Frontal cortex (tissue), 4 donors: ENCODE measurements around the gene ZMYND8. TPM values are rescaled to one million over a fixed set of nuclear protein-coding genes. Genes with fewer than 3 reads are reported as not detected.

Experiments
- DNase-seq, 2 donors: peaks; one replicate each; pipeline ENCODE4 v3.0.0; 2012; ENCODE audit warnings: low spot score in 2 of 2
- FAIRE-seq: peaks from 2 replicates; lab custom pipeline; 2012; peaks lifted over from hg19 to GRCh38; lab: Jason Lieb, UNC
- total RNA-seq: library from RNA; depleted of rRNA; stranded (reverse); fragments of >200 nt; gene quantifications from one replicate; pipeline ENCODE4 v1.2.3, GENCODE V29; 2014
- donor health status: control.
- donor health status: control.
- donor health status: control.

Gene ZMYND8
- total RNA-seq, 1 donor from 2014 or later = 36.7 TPM

GRCh38 chr20:47354714-47355488, 1.6 kb downstream of the ZMYND8 start:
- FAIRE-seq (no peak), DNase-seq (no peak)

DNA sequence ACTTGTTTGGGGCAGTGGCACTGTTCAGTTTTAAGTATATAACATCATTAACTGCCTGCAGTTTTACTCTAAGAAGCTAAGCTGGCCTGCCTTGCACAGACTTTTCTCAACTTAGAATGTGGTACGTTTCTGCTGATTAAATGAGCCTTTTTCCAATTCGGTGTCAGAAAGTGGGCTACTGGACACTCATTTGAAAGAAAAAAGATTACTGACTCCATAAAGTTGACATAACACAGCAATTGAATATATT, 2.1 kb downstream of the ZMYND8 start:
- FAIRE-seq = no peak
- no peak for DNase-seq

DNA sequence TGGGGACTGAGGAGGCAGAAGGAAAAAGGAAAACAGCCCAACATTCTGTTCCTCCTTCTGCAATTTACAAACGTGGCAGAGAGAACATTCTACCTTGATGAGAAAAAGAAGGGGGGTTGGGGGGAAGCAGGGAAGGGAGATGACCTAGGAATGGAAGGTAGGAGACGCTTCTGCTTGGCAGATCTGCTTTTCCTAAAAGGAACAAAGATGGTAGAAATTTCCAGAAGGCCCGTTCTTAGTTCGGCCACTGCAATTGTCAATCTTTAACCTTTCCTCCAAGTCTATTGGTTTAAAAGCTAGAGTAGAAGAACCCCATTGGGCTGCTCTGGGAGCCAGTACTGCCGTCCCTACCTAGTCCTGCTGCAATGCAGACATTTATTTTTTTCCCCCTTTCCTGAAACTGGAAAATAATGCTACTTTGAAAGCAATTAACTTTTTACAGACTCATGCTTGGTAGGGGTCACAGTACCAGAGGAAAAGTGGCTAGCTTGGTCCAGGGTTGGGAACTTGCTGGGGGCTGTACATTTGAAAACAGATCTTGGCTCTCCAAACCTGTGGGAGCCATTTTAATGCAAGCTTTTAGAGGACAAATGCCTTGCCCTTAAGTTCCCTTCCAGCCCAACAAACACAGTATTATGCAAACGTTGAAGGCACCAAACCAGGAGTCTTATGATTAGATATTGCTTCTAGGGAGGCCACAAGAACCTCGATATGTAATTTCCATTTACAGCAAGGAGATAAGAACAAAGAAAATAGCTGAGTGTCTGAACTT, 2.6 kb downstream of the ZMYND8 start:
- FAIRE-seq (no peak), DNase-seq (no peak)

DNA sequence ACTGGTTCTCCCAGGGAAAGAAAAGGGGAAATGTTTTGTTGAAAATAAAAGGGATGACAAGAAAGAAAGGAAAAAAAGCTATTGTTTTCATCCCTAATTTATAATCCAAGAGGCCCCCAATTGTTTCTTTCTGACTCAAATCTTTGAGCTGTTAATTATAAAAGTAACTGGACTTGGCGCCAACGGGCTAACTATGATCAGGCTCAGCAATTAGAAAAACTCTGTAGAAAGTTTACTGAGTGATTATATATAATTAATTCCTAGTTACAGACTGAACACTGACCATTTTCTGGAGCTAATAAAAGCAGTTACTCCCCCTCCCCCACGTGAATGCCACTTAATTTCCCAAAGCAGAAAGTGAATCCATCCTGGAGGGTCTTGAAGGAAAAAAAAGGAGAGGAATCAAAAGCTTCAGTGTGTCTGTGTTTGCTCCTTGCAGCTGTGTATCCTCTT, 3.2 kb downstream of the ZMYND8 start:
- FAIRE-seq (no peak), DNase-seq (no peak)

DNA sequence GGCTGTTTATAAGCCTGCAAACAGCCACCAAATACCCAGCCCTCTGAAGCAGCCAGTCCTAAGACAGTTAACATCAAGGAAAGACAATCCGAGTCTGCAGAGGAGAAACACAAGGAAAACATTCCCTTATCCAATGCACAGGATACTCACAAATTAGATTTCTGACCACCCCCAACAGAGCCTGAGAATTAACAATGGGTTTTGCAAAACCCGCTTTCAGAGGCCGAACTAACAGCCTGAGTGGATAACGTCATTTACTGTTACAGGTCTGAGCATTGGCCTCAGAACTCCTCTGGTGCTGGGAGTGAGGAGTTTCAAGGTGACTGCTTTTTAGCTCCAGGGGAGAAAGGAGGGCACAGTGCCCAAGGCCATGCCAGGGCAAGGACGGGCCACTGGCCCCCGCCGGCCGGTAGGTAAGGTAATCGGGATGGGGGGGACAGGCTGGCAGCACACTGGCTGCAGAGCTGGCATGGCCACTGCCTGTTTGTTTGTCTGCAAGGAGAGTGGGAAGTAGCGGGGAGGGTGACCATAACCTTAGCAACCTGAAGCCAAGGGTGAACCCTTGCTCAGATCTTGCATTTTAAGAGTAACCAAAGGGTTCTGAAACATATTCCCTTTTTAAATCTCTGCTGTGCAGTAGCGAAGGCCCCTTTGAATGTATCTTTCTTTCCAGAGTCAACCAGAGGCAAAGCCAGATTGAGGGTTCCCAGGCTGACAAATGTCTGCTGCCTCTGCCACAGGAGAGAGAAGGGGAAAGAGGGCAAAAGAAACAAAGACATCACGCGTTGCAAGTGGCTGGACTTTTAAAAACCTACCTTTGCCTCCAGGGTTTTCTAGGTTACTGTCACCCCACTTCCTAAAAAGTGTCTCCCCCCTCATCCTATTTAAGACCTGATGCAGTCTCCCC, 3.9 kb downstream of the ZMYND8 start:
- FAIRE-seq (no peak), DNase-seq (no peak)

DNA sequence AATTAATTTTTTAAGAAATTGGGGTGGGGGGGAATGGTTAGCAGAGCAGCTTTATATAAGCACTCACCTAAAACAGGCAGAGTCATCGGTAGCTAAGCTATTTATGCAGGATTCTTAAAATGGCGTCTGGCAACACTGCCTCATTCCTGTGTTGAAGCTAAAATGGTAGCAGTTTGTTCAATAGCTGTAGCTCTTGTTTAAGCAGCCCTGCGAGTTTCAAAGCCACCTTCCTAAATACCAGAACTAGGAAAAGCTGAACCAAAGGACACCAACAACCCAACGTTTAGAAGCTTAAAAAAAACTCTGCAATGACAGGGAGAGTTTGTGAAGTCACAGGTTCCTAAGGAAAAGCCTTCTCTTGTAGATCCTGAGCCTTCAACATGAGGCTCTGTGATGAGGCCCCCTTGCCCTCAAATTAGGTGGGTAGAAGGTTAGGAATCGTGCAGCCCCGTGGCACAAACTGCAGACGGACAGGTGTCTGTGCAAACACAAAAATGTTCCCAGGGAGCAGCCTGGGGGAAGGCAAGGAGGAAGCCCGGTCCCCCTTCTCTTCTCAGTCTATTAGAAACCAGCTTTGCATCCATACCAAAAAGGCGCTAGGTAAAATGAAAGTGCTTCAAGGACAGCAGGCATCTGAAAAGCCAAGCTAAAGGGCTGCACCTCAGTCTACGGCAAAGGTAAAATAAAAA, 4.7 kb downstream of the ZMYND8 start:
- no peak for FAIRE-seq
- no peak for DNase-seq

GRCh38 chr20:47350691-47351545, 5.6 kb downstream of the ZMYND8 start:
- no peak for FAIRE-seq
- no peak for DNase-seq

DNA sequence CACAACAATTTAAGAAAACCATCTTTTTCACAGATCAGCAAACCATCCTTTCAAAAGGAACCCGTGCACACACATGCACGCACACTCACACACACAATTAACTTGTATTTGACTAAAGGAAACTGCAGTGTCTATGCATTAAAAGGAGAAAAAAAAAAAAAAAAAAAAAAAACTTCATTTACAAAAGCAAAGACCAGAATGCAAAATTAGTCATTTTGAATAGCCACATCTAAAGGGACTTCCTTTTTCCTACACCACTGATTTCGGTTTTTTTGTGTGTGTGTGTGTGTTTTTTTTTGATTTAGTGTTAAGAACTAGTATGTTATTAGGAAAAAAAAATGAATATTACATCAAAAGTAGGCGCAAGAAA, 6.3 kb downstream of the ZMYND8 start:
- no peak for DNase-seq
- no peak for FAIRE-seq

DNA sequence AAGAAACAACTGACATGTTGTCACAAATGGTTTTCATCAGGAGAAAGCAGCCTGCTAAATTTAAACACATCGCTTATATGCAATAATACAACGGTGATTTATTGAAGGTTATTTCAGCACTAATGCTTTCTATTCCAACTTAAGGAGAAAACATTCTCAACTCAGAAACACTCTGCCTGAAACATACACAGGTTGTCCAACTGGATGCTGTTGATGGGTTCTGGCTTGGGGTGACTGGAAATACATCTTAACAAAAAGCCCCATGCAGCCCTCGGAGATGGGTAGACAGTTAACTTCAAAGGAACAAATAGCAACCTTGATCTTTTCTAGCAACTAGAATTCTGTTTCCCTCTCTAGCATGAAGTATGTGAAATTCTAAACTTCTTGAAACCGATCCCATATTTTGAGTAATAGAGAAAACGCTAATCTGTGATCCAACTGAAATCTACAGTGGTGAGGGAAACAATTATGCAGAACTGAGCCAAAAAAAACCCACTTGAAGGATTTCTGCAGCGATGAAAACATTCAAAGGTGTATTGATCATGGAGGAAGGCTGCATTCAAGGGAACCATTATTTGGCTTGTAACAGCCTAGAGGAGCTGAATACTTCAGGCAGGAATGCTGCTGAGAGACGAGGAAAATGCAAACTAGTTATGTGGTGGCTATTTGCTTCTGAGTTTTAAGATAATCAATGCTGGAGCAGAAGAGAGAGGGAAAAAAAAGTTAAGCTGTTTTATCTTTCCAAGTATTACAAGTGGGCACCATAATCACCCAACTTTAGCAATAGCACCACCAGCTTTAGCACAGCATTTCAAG, 6.9 kb downstream of the ZMYND8 start:
- no peak for FAIRE-seq
- no peak for DNase-seq

DNA sequence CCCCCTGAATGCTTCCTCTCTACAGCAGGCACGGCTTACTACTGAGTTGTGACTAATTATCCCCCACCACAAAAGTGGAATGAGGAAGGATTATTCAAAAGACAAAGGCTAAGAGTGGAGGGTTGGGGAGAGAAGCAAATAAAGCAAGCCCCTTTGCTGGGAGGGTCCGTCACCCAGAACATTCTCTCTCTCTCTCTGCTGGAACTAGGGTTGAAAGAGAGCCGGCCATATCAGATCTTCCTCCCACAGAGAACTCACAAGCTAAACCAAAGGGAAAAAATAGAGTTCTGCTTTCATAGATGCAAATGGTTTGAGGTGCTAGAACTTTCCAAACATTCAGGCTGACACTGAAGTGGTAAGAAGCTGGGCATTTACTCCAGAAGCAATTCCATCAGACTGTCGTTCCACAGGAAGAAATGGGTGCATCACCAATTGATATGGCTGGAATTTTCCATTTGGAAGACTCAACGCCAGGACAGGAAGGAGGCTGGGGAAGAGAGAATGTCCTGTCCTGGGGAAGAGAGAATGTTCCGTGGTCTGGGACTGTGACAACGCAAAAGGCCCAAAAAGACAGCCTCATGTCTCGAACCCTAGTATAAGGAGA, 7.9 kb downstream of the ZMYND8 start:
- FAIRE-seq (no peak), DNase-seq (no peak)

DNA sequence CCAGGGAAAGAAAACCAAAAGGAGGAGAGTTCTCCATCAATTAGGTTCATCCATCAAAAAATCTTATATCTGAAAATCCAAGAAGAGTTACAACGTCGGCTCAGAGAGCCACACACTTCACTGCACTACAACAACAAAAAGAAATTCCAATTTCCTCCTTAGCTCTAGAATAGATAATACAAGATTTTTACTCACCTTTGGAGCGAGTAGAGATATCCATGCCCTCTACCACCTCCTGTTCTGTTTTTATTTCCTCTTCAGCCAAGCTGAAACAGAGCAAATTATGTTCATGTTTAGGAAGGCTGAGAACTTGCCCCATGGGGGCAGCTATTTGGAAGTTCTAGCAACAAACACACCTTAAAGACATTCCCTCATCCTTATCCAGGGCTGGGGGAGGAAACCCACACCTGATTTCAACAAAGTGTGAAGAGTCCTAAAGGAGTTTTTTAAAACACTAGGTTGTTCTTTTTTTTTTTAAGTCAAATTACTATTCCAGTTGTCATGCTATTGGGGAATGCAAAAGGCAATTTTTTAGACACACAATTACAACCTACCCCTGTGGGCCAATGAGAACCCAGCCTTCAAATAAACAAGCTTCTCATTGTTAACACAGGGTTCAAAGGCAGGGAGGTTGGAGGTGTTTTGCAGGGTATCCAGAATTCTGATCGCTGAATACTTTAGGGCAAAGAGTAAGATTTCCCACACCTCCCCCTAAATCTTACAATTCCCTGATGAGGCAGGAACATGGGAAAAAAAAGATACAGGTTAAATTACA, 8.7 kb downstream of the ZMYND8 start:
- no peak for FAIRE-seq

DNA sequence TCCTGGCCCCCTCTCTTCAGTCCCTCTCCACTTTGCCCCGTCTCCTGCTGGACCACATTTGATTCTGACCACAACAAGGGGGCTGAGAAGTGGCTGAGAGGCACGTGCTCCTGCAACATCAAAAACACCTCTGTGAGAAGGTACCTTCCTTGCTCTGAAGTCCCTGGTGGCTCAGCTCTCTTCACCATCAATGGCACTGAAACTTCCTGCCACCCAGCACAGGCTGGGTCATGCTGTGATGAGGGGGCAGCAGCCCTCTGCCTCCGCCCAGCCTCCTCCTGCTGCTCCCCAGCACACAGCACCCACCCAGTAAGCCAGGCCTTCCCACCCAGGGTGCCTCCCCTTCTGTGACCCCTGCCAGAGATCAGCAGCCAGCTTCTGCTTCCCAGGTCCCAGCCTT, 10.3 kb downstream of the ZMYND8 start:
- DNase-seq (no peak), FAIRE-seq (no peak)

More for the DNA sequence above, 8.7 kb downstream of the ZMYND8 start:
- no peak for DNase-seq

GRCh38 chr20:47345214-47345613, 11.3 kb downstream of the ZMYND8 start:
- FAIRE-seq = no peak
- no peak for DNase-seq

- DNase-seq = no peak
- FAIRE-seq = no peak
Observed at GRCh38 chr20:47343007-47343472, 13.5 kb downstream of the ZMYND8 start.

GRCh38 chr20:47338131-47338628, 18.3 kb downstream of the ZMYND8 start:
- no peak for FAIRE-seq
- no peak for DNase-seq

DNA sequence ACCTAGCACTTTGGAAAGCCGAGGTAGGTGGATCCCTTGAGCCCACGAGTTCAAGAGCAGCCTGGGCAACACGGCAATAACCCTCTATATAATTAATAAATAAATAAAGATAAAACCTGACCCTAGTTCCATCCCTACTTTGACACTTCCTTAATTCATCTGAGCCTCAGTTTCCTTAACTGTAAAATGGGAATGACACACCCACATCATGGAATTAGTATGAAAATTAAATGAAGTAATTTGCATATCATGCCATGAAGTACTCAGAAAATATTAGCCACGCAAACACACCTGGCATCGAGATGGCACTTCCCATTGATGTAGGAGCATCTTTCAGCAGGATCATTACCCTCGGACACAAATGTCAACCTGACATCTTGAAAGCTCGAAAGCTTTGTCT, 19.1 kb downstream of the ZMYND8 start:
- FAIRE-seq = no peak
- DNase-seq = no peak
